DOHH2 (cell line): ENCODE results near the gene TENT4A.

Experiments used
- H3F3A ChIP-seq: fragments of 200-600 bp; sonication (generic), shearing (Covaris generic); 2 replicates; pipeline ENCODE4 v1.6.0; 2016; ENCODE audit warnings: antibody characterized with exemption, mild to moderate bottlenecking; ENCODE audit not compliant: control insufficient read depth, insufficient read depth
- H3K27ac ChIP-seq: fragments of 200-600 bp; sonication (generic); 2 replicates; pipeline ENCODE4 v1.5.1; 2014; ENCODE audit warnings: low read depth, mild to moderate bottlenecking, low read length, moderate library complexity
- H3K27me3 ChIP-seq: fragments of 200-600 bp; sonication (generic); 2 replicates; pipeline ENCODE4 v1.6.1; 2014; ENCODE audit warnings: mild to moderate bottlenecking, low read length, mixed read lengths; ENCODE audit not compliant: control insufficient read depth
- H3K36me3 ChIP-seq: fragments of 200-600 bp; sonication (generic); 2 replicates; pipeline ENCODE4 v1.6.1; 2014; ENCODE audit warnings: mild to moderate bottlenecking, low read length, moderate library complexity, mixed read lengths; ENCODE audit not compliant: control insufficient read depth
- H3K4me1 ChIP-seq: fragments of 200-600 bp; sonication (generic); 2 replicates; pipeline ENCODE4 v1.6.1; 2014; ENCODE audit warnings: mild to moderate bottlenecking, low read length, mixed read lengths; ENCODE audit not compliant: control insufficient read depth
- H3K4me2 ChIP-seq: fragments of 200-600 bp; sonication (generic); 2 replicates; pipeline ENCODE4 v1.6.0; 2014; ENCODE audit warnings: mild to moderate bottlenecking, low read length, moderate library complexity
- H3K4me3 ChIP-seq: fragments of 200-600 bp; sonication (generic); 2 replicates; pipeline ENCODE4 v1.5.1; 2014; ENCODE audit warnings: mild to moderate bottlenecking, low read length, mixed read lengths
- H3K79me2 ChIP-seq: fragments of 200-600 bp; sonication (generic); 2 replicates; pipeline ENCODE4 v1.6.1; 2014; ENCODE audit warnings: mild to moderate bottlenecking, low read length, mixed read lengths; ENCODE audit not compliant: control insufficient read depth
- H3K9me2 ChIP-seq: fragments of 200-600 bp; sonication (generic); replicated peaks from 2 replicates; pipeline ENCODE4 v1.6.1; 2014; ENCODE audit warnings: mild to moderate bottlenecking, low read length, mixed read lengths; ENCODE audit not compliant: control insufficient read depth
- H3K9me3 ChIP-seq: fragments of 200-600 bp; sonication (generic); 2 replicates; pipeline ENCODE4 v1.6.1; 2014; ENCODE audit warnings: antibody characterized with exemption, low read length, mixed read lengths; ENCODE audit not compliant: control insufficient read depth, insufficient read depth
- H4K20me1 ChIP-seq: fragments of 200-600 bp; sonication (generic); 2 replicates; pipeline ENCODE4 v1.6.0; 2014; ENCODE audit warnings: low read depth, mild to moderate bottlenecking, antibody characterized with exemption, low read length, moderate library complexity; ENCODE audit not compliant: control insufficient read depth, insufficient read depth
- EZH2phosphoT487 ChIP-seq: fragments of 200-600 bp; sonication (generic); IDR thresholded peaks from 2 replicates; pipeline ENCODE4 v1.6.1; 2017; ENCODE audit warnings: borderline replicate concordance, mild to moderate bottlenecking, antibody characterized with exemption, low read length, moderate library complexity, mixed read lengths
- TF ChIP-seq, protein P1 (sequence below): fragments of 200-600 bp; sonication (generic); IDR thresholded peaks from one replicate; pipeline ENCODE4 v1.5.1; 2014; ENCODE audit warnings: antibody characterized with exemption, mild to moderate bottlenecking, low read depth, low read length; ENCODE audit not compliant: poor library complexity, severe bottlenecking

TENT4A gene

DNA sequence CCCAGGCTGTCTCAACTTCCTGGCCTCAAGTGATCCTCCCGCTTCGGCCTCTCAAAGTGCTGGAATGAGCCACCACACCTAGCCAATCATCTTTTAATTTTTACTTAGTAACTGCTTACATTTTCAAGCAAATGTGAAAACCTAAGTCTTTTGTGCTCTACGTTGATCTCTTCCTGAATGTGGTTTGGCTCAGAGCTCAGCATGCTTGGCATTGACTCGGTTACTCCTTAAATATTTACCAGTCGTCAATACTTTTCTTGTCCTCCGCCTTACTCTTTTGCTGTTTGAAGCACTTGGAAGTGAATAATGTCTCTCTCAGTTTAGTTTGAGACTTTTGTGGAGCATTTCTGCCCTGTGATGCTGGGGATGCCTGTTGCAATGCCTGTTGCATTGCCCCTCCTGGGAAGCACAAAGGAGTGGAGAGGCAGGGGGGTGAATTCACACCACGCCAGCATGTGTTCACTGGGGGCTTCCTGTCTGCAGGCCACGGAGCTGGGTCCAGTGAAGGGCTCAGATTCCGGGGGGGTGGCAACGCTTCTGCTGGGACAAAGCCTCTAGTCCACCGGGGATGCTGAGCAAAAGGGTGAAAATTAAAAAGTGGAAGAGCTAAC lies 13.1 kb upstream of the TENT4A start:
- TF ChIP-seq EZH2phosphoT487 = no peak
- TF ChIP-seq, protein P1, sequence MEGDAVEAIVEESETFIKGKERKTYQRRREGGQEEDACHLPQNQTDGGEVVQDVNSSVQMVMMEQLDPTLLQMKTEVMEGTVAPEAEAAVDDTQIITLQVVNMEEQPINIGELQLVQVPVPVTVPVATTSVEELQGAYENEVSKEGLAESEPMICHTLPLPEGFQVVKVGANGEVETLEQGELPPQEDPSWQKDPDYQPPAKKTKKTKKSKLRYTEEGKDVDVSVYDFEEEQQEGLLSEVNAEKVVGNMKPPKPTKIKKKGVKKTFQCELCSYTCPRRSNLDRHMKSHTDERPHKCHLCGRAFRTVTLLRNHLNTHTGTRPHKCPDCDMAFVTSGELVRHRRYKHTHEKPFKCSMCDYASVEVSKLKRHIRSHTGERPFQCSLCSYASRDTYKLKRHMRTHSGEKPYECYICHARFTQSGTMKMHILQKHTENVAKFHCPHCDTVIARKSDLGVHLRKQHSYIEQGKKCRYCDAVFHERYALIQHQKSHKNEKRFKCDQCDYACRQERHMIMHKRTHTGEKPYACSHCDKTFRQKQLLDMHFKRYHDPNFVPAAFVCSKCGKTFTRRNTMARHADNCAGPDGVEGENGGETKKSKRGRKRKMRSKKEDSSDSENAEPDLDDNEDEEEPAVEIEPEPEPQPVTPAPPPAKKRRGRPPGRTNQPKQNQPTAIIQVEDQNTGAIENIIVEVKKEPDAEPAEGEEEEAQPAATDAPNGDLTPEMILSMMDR = no peak
- H3K79me2 ChIP-seq = no peaks in the 10 kb centered on the region
- H3K9me2 ChIP-seq = no peaks in the 10 kb centered on the region

GRCh38 chr5:6700685-6701355 lies 12.4 kb upstream of the TENT4A start:
- no peaks in the 10 kb centered on the region for H3F3A ChIP-seq
- no peaks in the 10 kb centered on the region for H3K9me2 ChIP-seq
- H3K4me3 ChIP-seq = no peak overlapping the region
- no peaks in the 10 kb centered on the region for H3K36me3 ChIP-seq
- H3K4me2 ChIP-seq = no peak overlapping the region
- no peaks in the 10 kb centered on the region for H3K79me2 ChIP-seq
- H3K27ac ChIP-seq = no peak overlapping the region
- no peaks in the 10 kb centered on the region for H3K9me3 ChIP-seq
- H4K20me1 ChIP-seq = no peaks in the 10 kb centered on the region
- TF ChIP-seq, protein P1 = no peak
- TF ChIP-seq EZH2phosphoT487 = no peak
- H3K27me3 ChIP-seq = peaks cover 24% of the 10 kb centered on the region
- H3K4me1 ChIP-seq = no peaks in the 10 kb centered on the region

More for the DNA sequence above, 13.1 kb upstream of the TENT4A start:
- H3K27me3 ChIP-seq = peaks cover 24% of the 10 kb centered on the region
- H3K27ac ChIP-seq = no peak overlapping the region
- H3K9me3 ChIP-seq = no peaks in the 10 kb centered on the region
- no peaks in the 10 kb centered on the region for H3F3A ChIP-seq
- no peak overlapping the region for H3K4me2 ChIP-seq
- no peaks in the 10 kb centered on the region for H4K20me1 ChIP-seq
- no peaks in the 10 kb centered on the region for H3K4me1 ChIP-seq
- no peak overlapping the region for H3K4me3 ChIP-seq
- H3K36me3 ChIP-seq = no peaks in the 10 kb centered on the region

DNA sequence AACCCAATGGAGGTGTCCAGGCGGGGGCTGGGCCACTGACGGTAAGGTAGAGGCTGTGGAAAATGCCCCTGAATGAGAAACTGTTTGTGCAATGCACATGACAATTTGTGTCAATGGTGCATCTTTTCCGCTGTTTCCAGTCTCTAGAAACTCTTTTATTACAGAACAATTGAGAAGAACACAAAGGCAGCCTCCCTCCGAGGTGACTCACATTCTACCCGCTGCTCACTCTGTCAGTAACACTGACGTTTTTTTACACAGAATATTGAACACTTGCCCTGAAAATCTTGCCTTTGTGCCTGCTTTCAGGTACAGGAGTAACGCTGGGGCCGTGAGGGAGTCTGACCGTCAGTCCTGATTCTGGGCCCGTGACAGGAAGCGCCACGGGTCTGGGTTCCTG lies 11.7 kb upstream of the TENT4A start:
- no peaks in the 10 kb centered on the region for H3K9me2 ChIP-seq
- no peaks in the 10 kb centered on the region for H3F3A ChIP-seq
- H4K20me1 ChIP-seq = no peaks in the 10 kb centered on the region
- H3K27me3 ChIP-seq = peaks cover 24% of the 10 kb centered on the region
- H3K9me3 ChIP-seq = no peaks in the 10 kb centered on the region
- no peak overlapping the region for H3K27ac ChIP-seq
- H3K79me2 ChIP-seq = no peaks in the 10 kb centered on the region
- no peak for TF ChIP-seq EZH2phosphoT487
- TF ChIP-seq, protein P1 = no peak
- no peak overlapping the region for H3K4me2 ChIP-seq
- H3K4me3 ChIP-seq = no peak overlapping the region
- no peaks in the 10 kb centered on the region for H3K4me1 ChIP-seq
- no peaks in the 10 kb centered on the region for H3K36me3 ChIP-seq
